Mucosa of descending colon (tissue), 3 donors: ENCODE measurements around the gene RSPH4A. TPM values are rescaled to one million over a fixed set of nuclear protein-coding genes. Genes with fewer than 3 reads are reported as not detected.

Experiments used
- ATAC-seq: fragments of 200-7000 bp; cut with Tn5 transposase; one replicate; pipeline ENCODE4 v1.9.1; 2020; ENCODE audit warnings: mild to moderate bottlenecking, moderate library complexity
- DNase-seq, 3 donors: peaks; one replicate each; pipeline ENCODE4 v3.0.0-alpha.2; 2020
- H3K36me3 ChIP-seq: fragments of 200-600 bp; one replicate; pipeline ENCODE4 v1.8.0; 2021; ENCODE audit warnings: low read depth, mild to moderate bottlenecking
- H3K4me1 ChIP-seq: fragments of 200-600 bp; one replicate; pipeline ENCODE4 v1.8.0; 2021; ENCODE audit warnings: low read depth, mild to moderate bottlenecking
- H3K4me3 ChIP-seq: fragments of 200-600 bp; one replicate; pipeline ENCODE4 v1.8.0; 2021; ENCODE audit warnings: mild to moderate bottlenecking
- H3K9me3 ChIP-seq: fragments of 200-600 bp; one replicate; pipeline ENCODE4 v1.8.0; 2021; ENCODE audit warnings: mild to moderate bottlenecking
- intact Hi-C, 2 donors: fragments of 100-400 bp; cut with DNase I in 1 of 2; cut with micrococcal nuclease in 1 of 2; formaldehyde crosslinking; loops; one replicate each; pipeline versions ENCODE4 v1.11.0 to v1.11.1; 2022; cut with DNase I, micrococcal nuclease
- total RNA-seq, 3 donors: library from RNA; stranded (reverse); fragmentation: NEBNext Ultra II Directional in 2 of 3; extraction: Animal tissue kit (Norgen Biotek cat#: 25700) in 2 of 3; gene quantifications; one replicate each; pipeline versions ENCODE4 v1.2.1 to v1.2.4, GENCODE V29; 2021 to 2023
- TF ChIP-seq, protein P1 (sequence below): fragments of 200-600 bp; IDR thresholded peaks from one replicate; pipeline ENCODE4 v1.8.0; 2022; ENCODE audit warnings: antibody characterized with exemption, mild to moderate bottlenecking
- donor health status: DM: no; HTN: no; CAD: no; lungs with moderate emphysema.
- donor health status: DM: no; HTN: no; CAD: no.
- donor health status: DM: no; HTN: yes; CAD: no.

RSPH4A gene
- total RNA-seq, 3 donors from 2014 or later = 0.14 to 0.35 (median 0.19) TPM

GRCh38 chr6:116672306-116672705 lies 56.0 kb downstream of the RSPH4A start:
- TF ChIP-seq, protein P1, sequence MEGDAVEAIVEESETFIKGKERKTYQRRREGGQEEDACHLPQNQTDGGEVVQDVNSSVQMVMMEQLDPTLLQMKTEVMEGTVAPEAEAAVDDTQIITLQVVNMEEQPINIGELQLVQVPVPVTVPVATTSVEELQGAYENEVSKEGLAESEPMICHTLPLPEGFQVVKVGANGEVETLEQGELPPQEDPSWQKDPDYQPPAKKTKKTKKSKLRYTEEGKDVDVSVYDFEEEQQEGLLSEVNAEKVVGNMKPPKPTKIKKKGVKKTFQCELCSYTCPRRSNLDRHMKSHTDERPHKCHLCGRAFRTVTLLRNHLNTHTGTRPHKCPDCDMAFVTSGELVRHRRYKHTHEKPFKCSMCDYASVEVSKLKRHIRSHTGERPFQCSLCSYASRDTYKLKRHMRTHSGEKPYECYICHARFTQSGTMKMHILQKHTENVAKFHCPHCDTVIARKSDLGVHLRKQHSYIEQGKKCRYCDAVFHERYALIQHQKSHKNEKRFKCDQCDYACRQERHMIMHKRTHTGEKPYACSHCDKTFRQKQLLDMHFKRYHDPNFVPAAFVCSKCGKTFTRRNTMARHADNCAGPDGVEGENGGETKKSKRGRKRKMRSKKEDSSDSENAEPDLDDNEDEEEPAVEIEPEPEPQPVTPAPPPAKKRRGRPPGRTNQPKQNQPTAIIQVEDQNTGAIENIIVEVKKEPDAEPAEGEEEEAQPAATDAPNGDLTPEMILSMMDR = no peak
- H3K4me1 ChIP-seq = peaks cover 4% of the 10 kb centered on the region
- intact Hi-C loops = no loop called here

GRCh38 chr6:116676021-116676420 lies 59.7 kb downstream of the RSPH4A start:
- Histone ChIP-seq H3K4me3 (no peak overlapping the region), H3K4me1 (no peaks in the 10 kb centered on the region), H3K9me3 (no peaks in the 10 kb centered on the region), H3K36me3 (no peaks in the 10 kb centered on the region)
- TF ChIP-seq, protein P1 = no peak
- ATAC-seq (no peak), DNase-seq (no peak)
- intact Hi-C loops = no loop called here

More at GRCh38 chr6:116672306-116672705, 56.0 kb downstream of the RSPH4A start:
- no peaks in the 10 kb centered on the region for H3K9me3 ChIP-seq
- no peaks in the 10 kb centered on the region for H3K36me3 ChIP-seq
- H3K4me3 ChIP-seq = no peak overlapping the region
- ATAC-seq = no peak
- DNase-seq = no peak

- DNase-seq = peak; percentile 91 to 95 (median 93)
- Histone ChIP-seq H3K4me1 (no peaks in the 10 kb centered on the region), H3K36me3 (no peaks in the 10 kb centered on the region), H3K4me3 (peak within 1 kb of the TSS; percentile 64), H3K9me3 (no peaks in the 10 kb centered on the region)
- peak; percentile 99 for ATAC-seq
- TF ChIP-seq, protein P1 = no peak
- intact Hi-C loops = no loop called here
These were observed 64.8 kb downstream of the RSPH4A start, which contains the start of gene KPNA5 for GRCh38 chr6:116680880-116681672. Gene KPNA5, plus strand, starts transcription at chr6:116681211. Its CDS starts 124 bp downstream, at chr6:116681335.

DNA sequence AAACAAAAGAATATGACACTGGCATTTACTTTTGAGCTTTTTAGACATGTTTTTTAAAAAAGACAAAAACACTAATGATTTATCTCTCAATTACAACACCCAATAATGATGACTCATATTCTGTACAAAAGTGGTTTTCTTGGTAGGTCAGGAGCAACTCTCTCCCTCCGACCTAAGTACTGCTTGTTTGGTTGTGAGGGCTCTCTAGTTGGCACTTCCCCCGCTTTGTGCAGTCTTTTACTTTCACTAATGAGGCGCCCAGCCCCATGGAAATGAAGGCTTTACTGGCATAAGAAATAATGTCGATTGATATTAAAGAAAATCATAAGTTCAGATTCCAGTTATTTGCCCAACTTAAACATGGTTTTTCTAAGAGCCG lies 66.0 kb downstream of the RSPH4A start:
- DNase-seq (peak in 1 of 3 donors; percentile 18), ATAC-seq (no peak)
- H3K36me3 ChIP-seq = no peaks in the 10 kb centered on the region
- no peak overlapping the region for H3K4me3 ChIP-seq
- intact Hi-C loops = no loop called here
- no peaks in the 10 kb centered on the region for H3K4me1 ChIP-seq
- TF ChIP-seq, protein P1 = no peak
- no peaks in the 10 kb centered on the region for H3K9me3 ChIP-seq

Other genes with a start within 250 kb of the RSPH4A start
- gene DSE, start 245.5 kb upstream of the RSPH4A start, total RNA-seq = 10 to 100 TPM in 2 of 3 donors, 1 to 10 TPM in 1; 6.3 to 23.8 (median 14.4) TPM
- 1 to 10 TPM in 2 of 3 donors, not detected in 1; 4.2 to 5.6 TPM for gene CALHM6, start 155.1 kb upstream of the RSPH4A start, total RNA-seq
- gene CALHM5, start 104.8 kb upstream of the RSPH4A start, total RNA-seq = under 1 TPM; 0.20 to 0.85 (median 0.72) TPM
- not detected for gene TRAPPC3L, start 70.8 kb upstream of the RSPH4A start, total RNA-seq
- gene CALHM4, start 62.7 kb upstream of the RSPH4A start, total RNA-seq = not detected
- gene RWDD1, start 45.0 kb upstream of the RSPH4A start, total RNA-seq = 10 to 100 TPM; 21.0 to 58.0 (median 34.2) TPM
- 10 to 100 TPM in 2 of 3 donors, 1 to 10 TPM in 1; 8.7 to 12.0 (median 10.7) TPM for gene ZUP1, start 52.3 kb downstream of the RSPH4A start, total RNA-seq
- 10 to 100 TPM in 1 of 3 donors, 1 to 10 TPM in 2; 5.5 to 19.5 (median 6.7) TPM for gene KPNA5, start 64.7 kb downstream of the RSPH4A start, total RNA-seq
- gene FAM162B, start 149.2 kb downstream of the RSPH4A start, total RNA-seq = under 1 TPM in 2 of 3 donors, not detected in 1; 0.76 to 0.96 TPM
- gene GPRC6A, start 212.6 kb downstream of the RSPH4A start, total RNA-seq = under 1 TPM in 2 of 3 donors, not detected in 1; 0.13 to 0.17 TPM